Kidney (tissue), 14 donors: Measurements from ENCODE around the gene TNNC1. TPM values are rescaled to one million over a fixed set of nuclear protein-coding genes. Genes with fewer than 3 reads are reported as not detected.
A peak's percentile ranks its signal among the peaks of the same experiment; 100 is the strongest.

Source experiments
- DNase-seq, 5 donors: peaks; one replicate each; pipeline ENCODE4 v3.0.0-alpha.2; 2013 to 2020
- FAIRE-seq: peaks from 2 replicates; lab custom pipeline; 2012; peaks lifted over from hg19 to GRCh38; lab: Jason Lieb, UNC
- H3K27ac ChIP-seq, 2 donors: one replicate each; pipeline ENCODE4 v1.7.0; 2013; ENCODE audit warnings: low read depth in 2 of 2, low read length in 2 of 2, inconsistent platforms in 1 of 2
- H3K27me3 ChIP-seq: one replicate; pipeline ENCODE4 v1.7.1; 2013; ENCODE audit warnings: low read length, inconsistent platforms; ENCODE audit not compliant: control insufficient read depth, insufficient read depth
- H3K36me3 ChIP-seq, 3 donors: one replicate each; pipeline versions ENCODE4 v1.7.0 to v1.7.1; 2013; ENCODE audit warnings: low read length in 3 of 3, control low read depth in 1 of 3, inconsistent platforms in 1 of 3; ENCODE audit not compliant: insufficient read depth in 3 of 3, control insufficient read depth in 2 of 3
- H3K4me1 ChIP-seq, 3 donors: one replicate each; pipeline versions ENCODE4 v1.7.0 to v1.7.1; 2013; ENCODE audit warnings: low read length in 3 of 3, inconsistent platforms in 1 of 3, low read depth in 1 of 3; ENCODE audit not compliant: control insufficient read depth in 2 of 3, insufficient read depth in 2 of 3
- H3K4me3 ChIP-seq, 3 donors: one replicate each; pipeline versions ENCODE4 v1.7.0 to v1.8.1; 2013; ENCODE audit warnings: low read length in 3 of 3, control low read depth in 1 of 3, inconsistent platforms in 1 of 3
- H3K9ac ChIP-seq, 3 donors: one replicate each; pipeline versions ENCODE4 v1.7.0 to v1.7.1; 2013; ENCODE audit warnings: low read length in 3 of 3, control low read depth in 1 of 3, inconsistent platforms in 1 of 3
- H3K9me3 ChIP-seq, 3 donors: one replicate each; pipeline versions ENCODE4 v1.7.0 to v1.7.1; 2013; ENCODE audit warnings: low read length in 3 of 3, control low read depth in 1 of 3, inconsistent platforms in 1 of 3; ENCODE audit not compliant: control insufficient read depth in 2 of 3, insufficient read depth in 1 of 3
- intact Hi-C: fragments of 100-400 bp; cut with DNase I; formaldehyde crosslinking; loops from one replicate; pipeline ENCODE4 v1.11.1; 2022
- polyA plus RNA-seq: library from polyadenylated mRNA; stranded (reverse); fragments of 350-450 nt; fragmentation: Illumina TruSeq; extraction: RNeasy Lipid Tissue Mini Kit (QIAGEN cat#74804); gene quantifications from one replicate; pipeline ENCODE4 v1.2.3, GENCODE V29; 2014; ENCODE audit warnings: low read depth, low replicate concordance; ENCODE audit not compliant: insufficient read depth
- total RNA-seq: library from RNA; stranded (reverse); fragmentation: NEBNext Ultra II Directional; extraction: Animal tissue kit (Norgen Biotek cat#: 25700); gene quantifications from one replicate; pipeline ENCODE4 v1.2.1, GENCODE V29; 2021
- TF ChIP-seq, protein P1 (sequence below): IDR thresholded peaks from 3 replicates; pipeline ENCODE4 v1.5.1; 2012; ENCODE audit warnings: mild to moderate bottlenecking, moderate library complexity, borderline replicate concordance; ENCODE audit not compliant: insufficient read depth; ENCODE audit errors: extremely low read depth
- donor health status: control.
- donor health status: control.
- donor health status: control.
- donor health status: control.
- donor health status: control.
- donor health status: DM: yes; HTN: yes; CAD: no.
- donor health status: Normal renal cell carcinoma (clear cell type).

TNNC1 gene
- total and polyA plus RNA-seq, 2 donors from 2014 or later, result 2.2 to 86.6 TPM

DNA sequence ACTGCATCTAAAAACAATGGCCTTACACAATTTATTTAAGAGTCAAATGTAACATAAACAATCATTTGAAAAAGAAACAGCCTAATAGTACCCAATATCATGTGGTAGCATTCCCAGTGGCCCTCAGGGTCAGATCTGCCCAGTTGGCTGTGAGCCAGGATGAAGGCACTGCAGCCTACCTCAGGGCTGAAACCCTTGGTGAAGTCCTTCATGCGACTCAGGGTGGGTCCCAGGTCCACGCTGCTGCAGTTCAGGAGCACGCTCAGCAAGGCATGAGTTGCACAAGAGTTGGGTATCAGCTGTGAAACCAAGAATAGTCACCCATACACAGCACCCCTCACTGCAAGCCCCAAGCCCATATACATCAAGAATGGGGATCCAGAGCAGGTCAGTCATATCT, 46.1 kb downstream of the TNNC1 start:
- Histone ChIP-seq H3K36me3 (peaks cover 0 to 59% (median 33%) of the 10 kb centered on the region in 3 donors), H3K27me3 (no peaks in the 10 kb centered on the region), H3K27ac (no peak overlapping the region), H3K4me3 (no peak overlapping the region), H3K9ac (no peak overlapping the region), H3K4me1 (peaks cover 6 to 27% (median 14%) of the 10 kb centered on the region in 3 donors), H3K9me3 (no peaks in the 10 kb centered on the region)
- TF ChIP-seq, protein P1, sequence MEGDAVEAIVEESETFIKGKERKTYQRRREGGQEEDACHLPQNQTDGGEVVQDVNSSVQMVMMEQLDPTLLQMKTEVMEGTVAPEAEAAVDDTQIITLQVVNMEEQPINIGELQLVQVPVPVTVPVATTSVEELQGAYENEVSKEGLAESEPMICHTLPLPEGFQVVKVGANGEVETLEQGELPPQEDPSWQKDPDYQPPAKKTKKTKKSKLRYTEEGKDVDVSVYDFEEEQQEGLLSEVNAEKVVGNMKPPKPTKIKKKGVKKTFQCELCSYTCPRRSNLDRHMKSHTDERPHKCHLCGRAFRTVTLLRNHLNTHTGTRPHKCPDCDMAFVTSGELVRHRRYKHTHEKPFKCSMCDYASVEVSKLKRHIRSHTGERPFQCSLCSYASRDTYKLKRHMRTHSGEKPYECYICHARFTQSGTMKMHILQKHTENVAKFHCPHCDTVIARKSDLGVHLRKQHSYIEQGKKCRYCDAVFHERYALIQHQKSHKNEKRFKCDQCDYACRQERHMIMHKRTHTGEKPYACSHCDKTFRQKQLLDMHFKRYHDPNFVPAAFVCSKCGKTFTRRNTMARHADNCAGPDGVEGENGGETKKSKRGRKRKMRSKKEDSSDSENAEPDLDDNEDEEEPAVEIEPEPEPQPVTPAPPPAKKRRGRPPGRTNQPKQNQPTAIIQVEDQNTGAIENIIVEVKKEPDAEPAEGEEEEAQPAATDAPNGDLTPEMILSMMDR, result no peak
- intact Hi-C loops, result no loop called here
- DNase-seq (peak in 1 of 5 donors; percentile 61), FAIRE-seq (no peak)

DNA sequence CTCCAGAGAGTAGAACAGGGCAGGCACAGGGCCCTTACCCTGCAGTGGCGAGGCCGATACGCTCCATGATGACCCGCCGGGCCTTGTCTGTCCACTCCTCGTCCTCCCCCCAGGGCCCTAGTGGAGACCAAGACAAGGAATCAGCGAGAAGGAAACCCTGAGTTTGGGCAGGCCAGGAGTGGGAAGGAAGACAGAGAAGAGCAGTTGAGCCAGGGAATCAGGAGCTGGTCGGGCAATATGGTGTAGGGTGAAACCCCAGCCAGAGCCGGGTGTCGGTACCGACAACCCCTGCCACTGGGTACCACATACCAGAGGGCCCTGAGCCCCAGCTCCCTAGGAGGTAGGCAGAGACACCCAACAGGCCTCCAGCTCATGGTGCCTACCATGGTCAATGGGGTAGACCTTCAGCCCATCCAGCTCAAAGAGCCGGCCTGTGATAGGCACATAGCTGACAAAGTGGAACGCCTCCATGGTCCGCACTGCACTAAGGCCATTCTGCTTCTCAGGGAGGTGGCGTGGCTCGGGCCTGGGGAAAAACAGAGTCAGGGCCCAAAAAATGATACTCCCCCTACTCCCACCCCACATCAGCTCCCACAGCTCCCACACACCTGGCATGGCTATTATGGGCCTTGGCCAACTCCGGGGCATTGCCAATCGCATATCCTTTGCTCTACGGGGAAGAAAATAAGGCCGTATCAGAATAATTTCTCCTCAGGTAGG, 46.9 kb downstream of the TNNC1 start:
- Histone ChIP-seq H3K27me3 (no peaks in the 10 kb centered on the region), H3K27ac (no peak overlapping the region), H3K4me1 (peaks cover 6 to 20% (median 14%) of the 10 kb centered on the region in 3 donors), H3K4me3 (no peak overlapping the region), H3K9me3 (no peaks in the 10 kb centered on the region), H3K36me3 (peaks cover 0 to 63% (median 38%) of the 10 kb centered on the region in 3 donors), H3K9ac (no peak overlapping the region)
- TF ChIP-seq, protein P1, result no peak
- FAIRE-seq (no peak), DNase-seq (peak in 1 of 5 donors; percentile 63)
- intact Hi-C loops, result no loop called here

DNA sequence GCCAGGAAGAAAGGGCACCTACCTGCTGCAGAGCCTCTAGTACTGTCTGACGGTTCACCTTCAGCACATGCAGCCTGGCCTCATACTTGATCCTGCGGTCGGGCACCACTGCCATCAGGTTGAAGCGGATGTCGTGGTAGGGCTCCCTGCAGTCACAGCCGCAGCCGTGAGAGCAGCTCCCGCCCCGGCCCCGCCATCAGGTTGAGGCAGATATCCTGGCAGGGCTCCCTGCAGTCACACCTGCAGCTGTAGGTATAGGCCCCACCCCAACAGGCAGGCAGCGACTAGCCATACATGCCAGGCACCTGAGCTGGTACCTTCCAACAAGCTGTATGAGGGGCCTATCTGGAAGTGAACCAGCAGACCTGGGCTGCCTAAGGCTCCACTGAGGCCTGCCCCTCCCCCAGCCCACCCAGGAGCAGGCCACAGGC, 47.6 kb downstream of the TNNC1 start:
- peak in 2 of 5 donors; percentile 37 to 73 for DNase-seq

More for the DNA sequence above, 47.6 kb downstream of the TNNC1 start:
- Histone ChIP-seq H3K9me3 (no peaks in the 10 kb centered on the region), H3K27ac (no peak overlapping the region), H3K4me3 (no peak overlapping the region), H3K27me3 (no peaks in the 10 kb centered on the region), H3K9ac (no peak overlapping the region), H3K36me3 (peaks cover 0 to 63% (median 41%) of the 10 kb centered on the region in 3 donors), H3K4me1 (peaks cover 6 to 14% (median 13%) of the 10 kb centered on the region in 3 donors)
- no peak for FAIRE-seq
- intact Hi-C loops, result no loop called here
- TF ChIP-seq, protein P1, result no peak
